Brain microvascular endothelial cell (primary cell): ENCODE measurements around the gene COL5A3.

Source experiments
- DNase-seq: peaks from one replicate; pipeline ENCODE4 v3.0.0-alpha.2; 2020
- H3K27ac ChIP-seq: fragments of 250-450 bp; sonication (Bioruptor Pico); 2 replicates; pipeline ENCODE4 v1.5.1; 2020; ENCODE audit warnings: mild to moderate bottlenecking, moderate library complexity
- H3K27me3 ChIP-seq: fragments of 250-450 bp; sonication (Bioruptor Pico); replicated peaks from 2 replicates; pipeline ENCODE4 v1.5.1; 2020; ENCODE audit warnings: mild to moderate bottlenecking
- H3K36me3 ChIP-seq: fragments of 250-450 bp; sonication (Bioruptor Pico); replicated peaks from 2 replicates; pipeline ENCODE4 v1.5.1; 2020; ENCODE audit warnings: mild to moderate bottlenecking
- H3K4me3 ChIP-seq: 2 replicates; pipeline ENCODE4 v1.5.1; 2011; ENCODE audit warnings: low read depth, mild to moderate bottlenecking, control low read depth, low read length, moderate library complexity
- CTCF ChIP-seq: IDR thresholded peaks from 2 replicates; pipeline ENCODE4 v1.5.1; 2011; ENCODE audit warnings: low read depth, mild to moderate bottlenecking, moderate library complexity, low read length, control low read depth, inconsistent platforms; ENCODE audit errors: missing control alignments
- in situ Hi-C: cut with HindIII; loops from 2 replicates; pipeline ENCODE4 v1.10.0; 2017; ENCODE audit warnings: low sequenced_read_pairs, low pct_ligation_motif_present

Gene COL5A3

GRCh38 chr19:9941231-9941630, 69.1 kb downstream of the COL5A3 start:
- no peaks in the 10 kb centered on the region for H3K36me3 ChIP-seq
- no peak for TF ChIP-seq CTCF
- no peak for DNase-seq
- no peaks in the 10 kb centered on the region for H3K27me3 ChIP-seq
- H3K4me3 ChIP-seq, result no peak overlapping the region
- in situ Hi-C loops, result no loop called here
- H3K27ac ChIP-seq, result no peak overlapping the region

GRCh38 chr19:9940778-9941177, 69.5 kb downstream of the COL5A3 start:
- DNase-seq, result peak; percentile 41
- Histone ChIP-seq H3K27me3 (no peaks in the 10 kb centered on the region), H3K27ac (no peak overlapping the region), H3K36me3 (no peaks in the 10 kb centered on the region), H3K4me3 (no peak overlapping the region)
- in situ Hi-C loops, result no loop called here
- no peak for TF ChIP-seq CTCF

- no peak for TF ChIP-seq CTCF
- DNase-seq, result peak; percentile 43
- H3K4me3 ChIP-seq, result no peak overlapping the region
- in situ Hi-C loops, result no loop called here
- no peaks in the 10 kb centered on the region for H3K27me3 ChIP-seq
- no peak overlapping the region for H3K27ac ChIP-seq
- H3K36me3 ChIP-seq, result no peaks in the 10 kb centered on the region
These were observed 70.9 kb downstream of the COL5A3 start for GRCh38 chr19:9939301-9939913.

- no peak for DNase-seq
- in situ Hi-C loops, result no loop called here
- Histone ChIP-seq H3K4me3 (no peak overlapping the region), H3K27me3 (no peaks in the 10 kb centered on the region), H3K36me3 (no peaks in the 10 kb centered on the region), H3K27ac (no peak overlapping the region)
- no peak for TF ChIP-seq CTCF
These were observed 73.3 kb downstream of the COL5A3 start for GRCh38 chr19:9937001-9937411.

- Histone ChIP-seq H3K4me3 (peak within 1 kb of the TSS; percentile 15), H3K27me3 (no peaks in the 10 kb centered on the region), H3K27ac (no peak within 1 kb of the TSS), H3K36me3 (no peaks in the 10 kb centered on the region)
- DNase-seq, result no peak
- in situ Hi-C loops, result no loop called here
- TF ChIP-seq CTCF, result no peak
These were observed 73.8 kb downstream of the COL5A3 start, which contains the start of gene OLFM2 for GRCh38 chr19:9936326-9937000. OLFM2 (minus strand) TSS chr19:9936515; CDS start chr19:9936366, 149 bp downstream.
